GM21390 (cell line): ENCODE data around the gene ACTRT2.

Experiments used
- ATAC-seq: cut with Tn5 transposase; IDR thresholded peaks from one replicate; pipeline ENCODE4 v1.9.1; 2021; ENCODE audit not compliant: unreplicated experiment

Gene ACTRT2

DNA sequence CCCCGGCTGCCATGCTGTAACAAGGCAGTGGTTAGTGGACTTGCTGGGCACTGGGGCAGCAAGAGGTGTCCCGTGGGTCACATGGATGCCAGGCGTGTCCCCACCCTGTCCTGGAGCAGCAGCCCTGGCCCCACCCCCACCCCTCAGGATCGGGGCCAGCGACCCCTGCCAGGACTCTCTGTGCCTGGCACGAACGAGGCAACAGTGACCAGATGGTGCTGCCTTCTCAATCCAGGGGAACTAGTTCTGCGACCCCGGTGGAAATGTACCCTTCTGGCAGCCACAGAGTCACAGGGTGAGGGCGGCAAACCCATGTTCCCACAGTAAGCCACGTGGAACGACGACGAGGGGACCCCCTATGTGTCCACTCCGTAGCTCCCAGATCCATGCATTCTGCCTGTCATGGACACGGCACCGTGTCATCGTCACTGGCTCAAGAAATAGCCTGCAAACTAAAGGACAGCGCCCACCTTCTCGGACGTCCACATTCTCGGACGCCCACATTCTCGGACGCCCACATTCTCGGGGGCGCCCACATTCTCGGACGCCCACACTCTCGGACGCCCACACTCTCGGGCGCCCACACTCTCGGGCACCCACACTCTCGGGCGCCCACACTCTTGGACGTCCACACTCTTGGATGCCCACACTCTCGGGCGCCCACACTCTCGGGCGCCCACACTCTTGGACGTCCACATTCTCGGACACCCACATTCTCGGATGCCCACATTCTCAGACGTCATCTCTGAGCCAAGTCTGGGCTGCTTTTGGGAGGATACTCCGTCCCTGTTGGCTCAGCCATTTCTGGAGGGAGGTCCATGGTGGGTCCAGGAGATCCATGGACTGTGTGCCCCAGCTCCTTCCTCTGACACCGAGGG lies 19.6 kb upstream of the ACTRT2 start:
- no peak for ATAC-seq

- no peak for ATAC-seq
These were observed 18.8 kb upstream of the ACTRT2 start for GRCh38 chr1:3002349-3003038.

GRCh38 chr1:3003039-3003940 lies 18.0 kb upstream of the ACTRT2 start:
- no peak for ATAC-seq

- no peak for ATAC-seq
These were observed 17.4 kb upstream of the ACTRT2 start for GRCh38 chr1:3003941-3004270.

DNA sequence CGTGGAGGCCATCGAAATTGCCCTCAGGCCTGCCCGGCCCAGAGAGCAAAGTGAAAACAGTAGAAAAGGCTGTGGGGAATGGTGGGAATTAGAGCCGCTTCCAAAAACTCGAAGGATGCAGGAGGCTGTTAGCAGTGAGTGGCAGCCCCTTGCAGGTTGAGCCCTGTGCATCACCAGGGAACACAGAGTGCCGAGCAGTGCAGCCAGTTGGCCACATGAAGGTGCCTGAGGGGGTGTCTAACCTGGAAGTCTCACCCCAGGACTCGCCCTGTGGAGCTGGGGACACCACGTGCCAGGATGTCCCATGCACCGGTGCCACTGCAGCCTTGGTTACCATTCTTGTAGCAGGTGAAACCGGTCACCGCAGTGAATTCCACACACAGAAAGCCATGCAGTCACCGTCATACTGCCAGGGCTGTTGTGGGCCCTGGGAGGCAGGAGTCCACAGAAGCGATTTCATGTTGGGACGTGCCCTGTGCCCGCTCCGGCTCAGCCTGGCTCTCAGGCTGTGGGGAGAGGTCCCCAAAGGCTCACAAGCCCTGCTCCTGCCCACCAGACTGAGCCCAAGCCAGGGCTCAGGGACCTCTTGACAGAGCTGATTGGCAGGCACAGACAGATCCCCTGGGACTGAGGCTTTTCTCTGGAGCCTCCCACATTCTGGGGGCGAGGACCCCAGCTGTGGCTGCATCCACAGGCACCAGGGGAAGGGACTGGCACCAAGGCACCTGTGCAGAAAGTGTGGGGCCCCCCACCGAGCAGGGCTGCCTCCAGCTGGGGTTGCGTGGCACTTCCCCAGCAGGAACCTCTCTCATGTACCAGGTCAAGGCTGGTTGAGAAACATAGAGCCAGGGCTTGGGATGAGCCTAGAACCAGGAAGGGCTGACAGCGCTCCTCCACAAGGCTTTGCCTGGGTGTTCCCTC lies 16.7 kb upstream of the ACTRT2 start:
- ATAC-seq: no peak

DNA sequence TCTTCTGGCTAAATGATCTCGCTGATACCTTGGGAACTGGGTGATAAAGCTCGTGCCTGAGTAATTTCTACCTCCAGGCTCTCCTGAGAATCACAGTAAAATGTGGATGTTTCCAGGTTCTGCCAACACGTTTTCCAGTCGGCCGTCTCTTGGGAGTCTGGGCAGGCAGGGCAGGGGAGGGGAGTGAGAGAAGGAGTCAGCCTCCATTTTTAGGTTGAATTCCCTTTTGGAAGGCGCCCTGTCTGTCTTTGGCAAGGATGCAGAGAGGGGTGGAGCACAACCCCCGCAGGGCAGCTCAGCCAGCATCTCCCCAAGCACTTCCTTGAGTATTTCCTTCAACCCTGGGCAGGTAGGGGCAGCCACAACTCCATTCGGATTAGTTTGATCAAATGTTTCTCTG lies 15.5 kb upstream of the ACTRT2 start:
- ATAC-seq: no peak

GRCh38 chr1:3007298-3008147 lies 13.7 kb upstream of the ACTRT2 start:
- no peak for ATAC-seq

DNA sequence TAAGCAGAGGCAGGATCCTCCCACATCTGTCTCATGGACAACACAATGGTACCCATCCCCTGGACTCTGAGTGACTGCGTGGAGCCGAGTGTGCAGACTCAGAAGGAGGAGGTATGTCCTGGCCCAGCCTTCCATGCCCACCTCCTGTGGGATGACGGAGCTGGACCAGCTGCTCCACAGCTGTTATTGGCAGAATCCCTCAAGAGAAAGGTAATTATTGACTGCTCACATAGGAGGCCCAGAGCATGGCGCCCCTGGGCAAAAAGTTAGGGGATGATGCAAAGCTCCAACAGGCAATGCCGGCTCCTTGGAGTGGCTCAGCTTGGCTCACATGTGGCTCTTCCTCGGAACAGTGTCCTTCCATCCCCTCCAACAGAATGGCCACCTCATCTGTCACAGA lies 12.2 kb upstream of the ACTRT2 start:
- ATAC-seq: no peak

DNA sequence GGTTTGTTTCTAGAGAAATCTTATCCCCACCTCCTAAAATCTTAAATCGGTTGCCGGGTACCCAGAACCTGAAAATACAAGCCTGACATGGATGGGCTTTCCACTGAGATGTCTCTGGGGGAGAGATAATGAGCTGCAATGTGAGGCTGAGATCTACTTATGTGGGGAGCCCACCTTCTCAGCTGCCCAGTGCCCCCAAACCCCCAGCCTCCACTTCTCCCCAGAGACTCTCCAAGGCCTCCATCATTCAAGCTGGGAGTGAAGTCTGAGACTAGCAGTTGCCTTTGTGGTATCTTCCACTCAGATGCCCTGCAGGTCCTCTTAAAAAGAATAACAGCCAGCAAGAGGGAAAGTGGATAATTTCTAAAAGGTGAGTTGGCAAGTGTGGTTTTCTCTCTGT lies 11.7 kb upstream of the ACTRT2 start:
- ATAC-seq: no peak

- no peak for ATAC-seq
These were observed 10.1 kb upstream of the ACTRT2 start for GRCh38 chr1:3011127-3011526.

- no peak for ATAC-seq
These were observed 9.4 kb upstream of the ACTRT2 start for GRCh38 chr1:3011631-3012455.

- no peak for ATAC-seq
These were observed 8.6 kb upstream of the ACTRT2 start for GRCh38 chr1:3012456-3013291.

DNA sequence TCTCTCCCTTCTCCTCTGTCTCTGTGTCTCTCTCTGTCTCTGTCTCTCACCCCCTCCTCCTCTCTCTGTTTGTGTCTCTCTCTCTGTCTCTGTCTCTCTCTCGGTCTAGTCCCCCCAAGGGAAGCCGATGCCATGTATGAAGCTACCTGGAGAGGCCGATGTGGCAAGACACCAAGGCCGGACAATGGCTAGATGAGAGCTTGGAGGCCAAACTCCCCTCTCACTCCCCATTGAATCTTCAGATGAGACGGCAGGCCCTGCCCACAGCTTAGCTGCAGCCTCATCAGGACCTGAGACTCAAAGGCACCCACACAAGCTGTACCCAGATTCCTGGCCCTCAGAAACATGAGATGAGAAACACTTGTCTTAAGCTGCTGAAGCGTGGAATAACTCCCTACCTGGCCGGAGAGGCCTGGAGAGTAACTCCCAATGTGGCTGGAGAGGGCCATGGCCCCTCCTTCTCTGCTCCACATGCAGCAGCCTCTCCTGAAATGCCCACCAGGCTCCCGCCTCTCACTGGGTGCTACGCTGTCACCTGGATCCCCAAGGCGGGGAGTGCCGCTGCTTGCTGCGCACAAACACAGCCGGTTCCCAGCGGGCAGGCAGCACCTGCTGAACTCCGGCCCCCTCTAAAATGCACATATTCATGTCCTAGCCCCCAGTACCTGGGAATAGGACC lies 7.8 kb upstream of the ACTRT2 start:
- no peak for ATAC-seq

- ATAC-seq: no peak
These were observed 7.2 kb upstream of the ACTRT2 start for GRCh38 chr1:3014050-3014440.

DNA sequence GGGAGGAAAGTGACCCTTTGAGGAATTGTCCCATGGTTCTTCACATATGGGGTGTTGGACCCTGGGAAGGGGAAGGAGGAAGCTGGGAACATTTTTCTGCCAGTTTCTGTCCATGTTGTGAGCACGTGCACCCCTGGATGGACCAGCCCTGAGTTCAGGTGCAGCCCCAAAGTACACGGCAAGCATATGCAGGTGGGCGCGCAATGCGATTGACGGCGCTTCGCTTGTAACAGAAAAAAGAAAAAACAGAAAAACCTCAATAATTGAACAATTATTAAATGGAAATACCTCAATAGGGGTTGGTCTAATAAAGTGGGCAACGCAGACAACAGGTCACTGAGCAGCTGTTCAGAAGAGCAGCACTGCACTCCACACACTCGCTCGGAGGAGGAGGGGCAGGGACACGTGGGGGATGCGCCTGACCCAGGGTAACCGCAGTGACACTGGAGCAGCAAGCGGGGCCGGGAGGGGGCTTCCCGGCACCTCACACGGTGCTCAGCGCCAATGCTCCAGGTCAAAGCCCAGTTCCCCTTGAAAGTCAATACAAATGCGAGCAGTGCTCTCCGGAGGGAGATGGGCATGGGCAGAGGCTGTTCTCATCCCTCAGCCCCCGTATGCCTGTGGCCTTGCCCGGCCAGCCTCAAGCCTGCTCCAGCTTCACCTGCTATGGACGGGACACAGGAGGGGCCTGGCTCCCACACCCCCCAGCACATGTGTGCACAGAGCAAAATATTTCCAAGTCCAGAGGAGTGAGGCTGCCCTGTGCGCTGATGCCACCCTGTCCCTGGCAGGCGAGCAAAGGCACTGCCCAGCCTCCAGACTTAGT lies 6.6 kb upstream of the ACTRT2 start:
- no peak for ATAC-seq

DNA sequence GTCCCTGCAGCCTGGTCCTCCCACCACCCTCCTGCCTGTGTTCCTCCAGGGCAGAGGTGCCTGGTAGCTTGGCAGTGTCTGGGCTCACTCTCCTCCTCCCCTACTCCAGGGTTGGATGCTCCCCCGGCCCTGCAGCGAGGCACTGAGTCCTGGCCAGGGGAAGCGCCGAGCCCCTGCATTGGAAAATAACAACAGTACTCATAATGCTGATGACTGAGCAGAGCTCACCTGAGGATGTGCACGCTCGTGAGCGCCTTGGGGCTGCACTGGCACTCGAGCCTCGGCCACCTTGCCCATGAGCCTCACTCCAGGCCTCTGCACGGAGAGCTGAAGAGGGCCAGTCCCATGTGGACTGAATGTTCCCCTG lies 6.0 kb upstream of the ACTRT2 start:
- ATAC-seq: no peak

DNA sequence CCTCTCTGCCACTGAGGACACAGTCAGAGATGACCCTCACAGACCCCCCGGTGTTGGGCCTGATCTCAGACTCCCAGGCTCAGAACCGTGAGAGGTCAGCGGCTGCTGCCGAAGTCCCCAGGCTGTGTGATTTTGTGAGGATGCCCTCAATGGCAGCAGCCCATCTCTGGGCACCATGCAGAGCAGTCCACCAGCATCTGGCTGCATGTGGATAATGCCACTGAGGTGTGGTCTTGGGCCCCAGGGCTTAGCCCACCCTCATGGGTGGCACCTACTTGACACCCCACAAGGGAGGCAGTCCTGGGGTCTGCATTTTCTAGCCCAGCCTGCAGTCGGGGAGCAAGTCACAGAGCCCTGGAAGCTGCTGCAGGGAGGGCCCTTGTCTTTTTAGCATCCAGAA lies 5.5 kb upstream of the ACTRT2 start:
- ATAC-seq: no peak
